A549 (cell line): ENCODE data around the gene GNAI2. TPM values are rescaled to one million over a fixed set of nuclear protein-coding genes. Genes with fewer than 3 reads are reported as not detected.
A peak's percentile ranks its signal among the peaks of the same experiment; 100 is the strongest.

ENCODE experiments used
- ATAC-seq, 2 experiments: fragments of 200-7000 bp in 1 of 2; fragments of >200 bp in 1 of 2; cut with Nextera tagmentation in 1 of 2; cut with Tn5 transposase in 1 of 2; 3 replicates each; pipeline versions ENCODE4 v1.8.0 to v1.9.1; 2018 to 2020; ENCODE audit warnings: mild to moderate bottlenecking in 1 of 2, moderate library complexity in 1 of 2
- CTCF ChIA-PET: fragments of 300-600 bp; sonication (Branson Sonifier 250); formaldehyde crosslinking; extraction: SDS; loops from one replicate; lab custom pipeline; 2021; ENCODE audit warnings: antibody characterized with exemption, inconsistent platforms; lab: Yijun Ruan, JAX
- POLR2A ChIA-PET: fragments of 350-600 bp; formaldehyde crosslinking; extraction: SDS; loops from one replicate; lab custom pipeline; 2021; ENCODE audit warnings: antibody characterized with exemption, inconsistent platforms; lab: Yijun Ruan, JAX
- DNase-seq, 2 experiments: peaks; one replicate each; pipeline versions ENCODE4 v3.0.0 to v3.0.0-alpha.2; 2011 to 2016; ENCODE audit warnings: low read depth in 1 of 2, low spot score in 1 of 2
- FAIRE-seq: peaks from 2 replicates; lab custom pipeline; 2011; peaks lifted over from hg19 to GRCh38; lab: Jason Lieb, UNC
- H3K27ac ChIP-seq, 2 experiments: fragments of >200 bp; sonication (Bioruptor Twin); formaldehyde crosslinking; 3 replicates each; pipeline ENCODE4 v1.5.1; 2016 to 2017
- H3K4me1 ChIP-seq: fragments of >200 bp; sonication (Bioruptor Twin); formaldehyde crosslinking; 3 replicates; pipeline ENCODE4 v1.6.1; 2016
- H3K4me2 ChIP-seq: fragments of >200 bp; sonication (Bioruptor Twin); formaldehyde crosslinking; 3 replicates; pipeline ENCODE4 v1.6.1; 2016
- H3K4me3 ChIP-seq: fragments of >200 bp; sonication (Bioruptor Twin); formaldehyde crosslinking; 3 replicates; pipeline ENCODE4 v1.5.1; 2016
- H3K9me3 ChIP-seq: fragments of >200 bp; sonication (Bioruptor Twin); formaldehyde crosslinking; 3 replicates; pipeline ENCODE4 v1.6.1; 2016
- CBX2 ChIP-seq: fragments of 200-600 bp; sonication (generic); IDR thresholded peaks from 2 replicates; pipeline ENCODE4 v1.6.1; 2016; ENCODE audit warnings: low read depth, mild to moderate bottlenecking, borderline replicate concordance
- FOSB ChIP-seq: fragments of 250-450 bp; sonication (Bioruptor Pico); IDR thresholded peaks from 2 replicates; pipeline ENCODE4 v1.5.0; 2020; ENCODE audit warnings: mild to moderate bottlenecking, moderate library complexity
- GATA3 ChIP-seq: IDR thresholded peaks from 2 replicates; pipeline ENCODE4 v1.6.1; 2012; ENCODE audit warnings: borderline replicate concordance
- HOXB13 ChIP-seq: fragments of 250-450 bp; sonication (Bioruptor Pico); IDR thresholded peaks from 2 replicates; pipeline ENCODE4 v1.5.0; 2020; ENCODE audit warnings: low read depth, mild to moderate bottlenecking, moderate library complexity
- KDM5A ChIP-seq: fragments of 200-600 bp; sonication (generic); IDR thresholded peaks from 2 replicates; pipeline ENCODE4 v1.6.1; 2016; ENCODE audit warnings: antibody characterized with exemption, mild to moderate bottlenecking
- MAZ ChIP-seq: fragments of 150-350 bp; IDR thresholded peaks from 2 replicates; pipeline ENCODE4 v1.6.1; 2014; ENCODE audit warnings: antibody characterized with exemption, low read depth, low read length, borderline replicate concordance
- MYC ChIP-seq: IDR thresholded peaks from 2 replicates; pipeline ENCODE4 v1.6.1; 2012; ENCODE audit warnings: mild to moderate bottlenecking, inconsistent platforms, low read length, improper control_type of control experiment, borderline replicate concordance
- PHF8 ChIP-seq: fragments of 200-600 bp; sonication (generic); IDR thresholded peaks from 2 replicates; pipeline ENCODE4 v1.6.1; 2016; ENCODE audit warnings: low read depth, mild to moderate bottlenecking, antibody characterized with exemption, moderate library complexity, borderline replicate concordance
- RAD21 ChIP-seq, 2 experiments: fragments of >200 bp in 1 of 2; sonication (Bioruptor Twin) in 1 of 2; formaldehyde crosslinking in 1 of 2; IDR thresholded peaks in 1 of 2; conservative IDR thresholded peaks in 1 of 2; 2 replicates in 1 of 2; 3 replicates in 1 of 2; pipeline ENCODE4 v1.6.1; 2012 to 2018; ENCODE audit warnings: inconsistent platforms in 1 of 2
- RFX5 ChIP-seq: fragments of 450-650 bp; IDR thresholded peaks from 2 replicates; pipeline ENCODE4 v1.7.1; 2014; ENCODE audit warnings: antibody characterized with exemption, mild to moderate bottlenecking, moderate library complexity
- RNF2 ChIP-seq: fragments of 200-600 bp; sonication (generic); IDR thresholded peaks from 2 replicates; pipeline ENCODE4 v1.6.1; 2016; ENCODE audit warnings: low read depth, mild to moderate bottlenecking, antibody characterized with exemption, moderate library complexity, borderline replicate concordance
- SREBF2 ChIP-seq: fragments of 450-650 bp; IDR thresholded peaks from 2 replicates; pipeline ENCODE4 v1.6.1; 2014; ENCODE audit warnings: mild to moderate bottlenecking, moderate library complexity
- WGBS: methylation state at CpG from one replicate; pipeline ENCODE4 v1.1.6; 2017; ENCODE audit errors: missing lambda C conversion rate; 5-methylcytosine and 5-hydroxymethylcytosine counted together
- polyA plus RNA-seq, 4 experiments: library from polyadenylated mRNA; depleted of rRNA in 3 of 4; stranded (reverse); fragments of >200 nt; fragmentation: RNase III in 1 of 4; extraction: RNeasy Plus Mini Kit Qiagen cat#74134 plus additional on column Dnase treatment in 1 of 4; gene quantifications; 2 replicates in 3 of 4; 3 replicates in 1 of 4; pipeline ENCODE4 v1.2.3, GENCODE V29; 2011 to 2017
- small RNA-seq, 6 experiments: library from RNA; depleted of rRNA; stranded (forward); fragments of <200 nt; gene quantifications; one replicate each; pipeline ENCODE3, GENCODE V24; 2012
- TF ChIP-seq, protein P1 (sequence below): fragments of >200 bp; sonication (Bioruptor Twin); formaldehyde crosslinking; IDR thresholded peaks from 3 replicates; pipeline ENCODE4 v1.6.1; 2016
- TF ChIP-seq, protein P2 (sequence below): fragments of 150-350 bp; IDR thresholded peaks from 2 replicates; pipeline ENCODE4 v1.6.1; 2014; ENCODE audit warnings: low read depth, mild to moderate bottlenecking, low read length

The GNAI2 gene
- polyA plus RNA-seq, 2 of the 4 experiments (the other 2 are of a cell fraction) = 47.4 to 67.8 TPM

DNA sequence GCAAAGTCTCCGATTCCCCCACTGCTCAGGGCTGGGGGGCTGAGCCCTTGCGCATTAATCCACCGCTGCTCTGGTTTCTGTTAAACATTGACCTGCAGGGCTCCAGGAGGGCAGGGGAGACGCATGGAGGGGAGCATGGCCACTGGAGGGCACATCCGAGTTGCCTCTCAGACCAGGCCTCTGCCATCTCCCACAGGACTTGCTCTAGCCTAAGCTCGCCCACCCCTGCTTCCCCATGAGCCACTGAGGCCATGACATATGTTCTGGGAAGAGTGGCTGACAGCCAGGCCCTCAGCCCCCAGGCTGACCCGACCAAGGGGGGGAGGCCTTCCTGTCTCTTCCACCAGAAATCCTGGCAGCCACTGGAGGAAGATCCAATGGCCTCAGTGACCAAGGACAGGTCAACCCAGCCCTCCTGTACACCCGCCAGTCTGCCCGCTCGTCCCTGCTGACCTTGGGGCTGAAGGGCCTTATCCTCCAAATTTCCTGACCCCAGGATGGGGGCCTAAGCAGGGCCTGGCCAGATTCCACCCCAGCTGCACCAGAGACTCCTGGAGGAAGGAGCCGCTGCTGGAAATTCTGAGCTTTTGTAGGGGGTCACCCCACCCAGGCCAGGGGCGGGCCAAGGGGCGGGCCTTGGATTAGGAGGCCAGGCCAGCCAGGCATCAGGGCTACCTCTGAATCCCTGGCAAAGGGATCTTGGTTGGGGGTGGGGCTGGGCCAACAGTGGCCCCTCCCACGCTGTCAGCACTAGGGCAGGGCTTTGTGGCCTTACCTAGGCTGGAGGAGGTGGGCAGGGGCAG lies 67.2 kb downstream of the GNAI2 start, which contains the start of gene HYAL1:
Gene HYAL1 (minus strand): TSS at position 562 of the 803 bp plus-strand sequence. CDS start 618 bp downstream, outside the sequence.
- ChIA-PET POLR2A (no interaction called here), CTCF (interaction anchor here (2.0 to 2.7 kb wide), 2 partner anchors 16 to 21 kb away, joined by 7 to 14 read pairs; no protein-coding TSS in a partner anchor)
- 41% methylated on average over 6 of the region's 14 CpGs for WGBS
- no peak for FAIRE-seq
- H3K4me2 ChIP-seq = peak within 1 kb of the TSS; percentile 19; the same call in 1 of the 3 replicates
- peak in 1 of 2 experiments; percentile 15; a peak in 2 of 6 replicates for ATAC-seq
- peak in 1 of 2 experiments; percentile 50 for DNase-seq
- no peak within 1 kb of the TSS for H3K4me3 ChIP-seq
- peaks cover 23% of the 10 kb centered on the region for H3K4me1 ChIP-seq
- no peaks in the 10 kb centered on the region for H3K9me3 ChIP-seq
- no peak for TF ChIP-seq KDM5A
- TF ChIP-seq HOXB13 (CRISPR knock-in tag) = no peak
- no peak for TF ChIP-seq SREBF2
- TF ChIP-seq RAD21 (conservative IDR thresholded peaks at IDR 0.05 in 1 of 2, IDR thresholded peaks at IDR 0.05 in 1 of 2) = peak in 1 of 2 experiments; percentile 25; a peak in 2 of 5 replicates
- TF ChIP-seq FOSB (CRISPR knock-in tag) = no peak
- H3K27ac ChIP-seq = peak within 1 kb of the TSS in 1 of 2 experiments; percentile 69; a peak in 3 of 6 replicates

DNA sequence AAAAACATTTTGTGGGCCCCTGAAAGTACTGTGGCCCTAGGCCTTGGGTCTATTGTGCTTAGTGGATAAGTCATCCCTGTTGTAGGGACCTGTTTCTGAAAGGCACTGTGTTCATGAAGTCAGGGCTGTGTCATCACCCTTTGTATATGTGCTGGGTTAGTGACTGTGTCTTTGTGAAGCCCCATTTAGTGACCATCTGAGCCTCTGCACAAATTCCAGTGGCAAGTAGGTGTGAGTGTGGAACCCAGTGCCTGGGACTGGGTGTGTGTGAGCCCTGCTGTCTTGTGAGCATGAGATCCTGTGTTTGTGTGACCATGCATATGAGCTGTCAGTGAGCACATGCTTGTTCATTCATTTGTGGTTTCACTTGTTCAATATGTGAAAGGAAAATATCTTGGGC lies 68.6 kb downstream of the GNAI2 start:
- Histone ChIP-seq H3K4me1 (peaks cover 20% of the 10 kb centered on the region), H3K27ac (no peak overlapping the region), H3K9me3 (no peaks in the 10 kb centered on the region), H3K4me2 (no peak overlapping the region), H3K4me3 (no peak overlapping the region)
- DNase-seq (no peak), FAIRE-seq (no peak), ATAC-seq (no peak)
- POLR2A ChIA-PET = no interaction called here
- TF ChIP-seq, protein P1, sequence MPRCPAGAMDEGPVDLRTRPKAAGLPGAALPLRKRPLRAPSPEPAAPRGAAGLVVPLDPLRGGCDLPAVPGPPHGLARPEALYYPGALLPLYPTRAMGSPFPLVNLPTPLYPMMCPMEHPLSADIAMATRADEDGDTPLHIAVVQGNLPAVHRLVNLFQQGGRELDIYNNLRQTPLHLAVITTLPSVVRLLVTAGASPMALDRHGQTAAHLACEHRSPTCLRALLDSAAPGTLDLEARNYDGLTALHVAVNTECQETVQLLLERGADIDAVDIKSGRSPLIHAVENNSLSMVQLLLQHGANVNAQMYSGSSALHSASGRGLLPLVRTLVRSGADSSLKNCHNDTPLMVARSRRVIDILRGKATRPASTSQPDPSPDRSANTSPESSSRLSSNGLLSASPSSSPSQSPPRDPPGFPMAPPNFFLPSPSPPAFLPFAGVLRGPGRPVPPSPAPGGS = no peak
- no peak for TF ChIP-seq PHF8
- TF ChIP-seq MAZ = no peak
- no peak for TF ChIP-seq CBX2
- TF ChIP-seq RNF2 = no peak
- TF ChIP-seq RFX5 = no peak
- TF ChIP-seq MYC = no peak
- no peak for TF ChIP-seq GATA3
- TF ChIP-seq, protein P2, sequence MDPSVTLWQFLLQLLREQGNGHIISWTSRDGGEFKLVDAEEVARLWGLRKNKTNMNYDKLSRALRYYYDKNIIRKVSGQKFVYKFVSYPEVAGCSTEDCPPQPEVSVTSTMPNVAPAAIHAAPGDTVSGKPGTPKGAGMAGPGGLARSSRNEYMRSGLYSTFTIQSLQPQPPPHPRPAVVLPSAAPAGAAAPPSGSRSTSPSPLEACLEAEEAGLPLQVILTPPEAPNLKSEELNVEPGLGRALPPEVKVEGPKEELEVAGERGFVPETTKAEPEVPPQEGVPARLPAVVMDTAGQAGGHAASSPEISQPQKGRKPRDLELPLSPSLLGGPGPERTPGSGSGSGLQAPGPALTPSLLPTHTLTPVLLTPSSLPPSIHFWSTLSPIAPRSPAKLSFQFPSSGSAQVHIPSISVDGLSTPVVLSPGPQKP = no peak
- CTCF ChIA-PET = interaction anchor here (0.9 to 2.7 kb wide), 5 partner anchors 11 to 117 kb away, joined by 3 to 14 read pairs (median 4); no protein-coding TSS in a partner anchor

Small RNA genes lying within 50 kb of the gene (small RNA-seq; reads per million reads assigned to genes)
- 0 reads per million in 6 experiments for gene MIR5787

Other genes starting within 250 kb of the GNAI2 start
- 92.1 and 123 TPM in 2 replicates for gene RBM5, start 147.3 kb upstream of the GNAI2 start, polyA plus RNA-seq (2011; rRNA removed)
- 66.3 to 87.3 TPM (median 78.9 TPM) in 3 replicates for gene RBM5, start 147.3 kb upstream of the GNAI2 start, polyA plus RNA-seq (2017; fragmentation: RNase III; extraction: RNeasy Plus Mini Kit Qiagen cat#74134 plus additional on column Dnase treatment)
- 2.9 and 5.0 TPM in 2 replicates for gene SEMA3F, start 80.9 kb upstream of the GNAI2 start, polyA plus RNA-seq (2011; rRNA removed)
- 9.0 to 10.6 TPM (median 10.1 TPM) in 3 replicates for gene SEMA3F, start 80.9 kb upstream of the GNAI2 start, polyA plus RNA-seq (2017; fragmentation: RNase III; extraction: RNeasy Plus Mini Kit Qiagen cat#74134 plus additional on column Dnase treatment)
- not detected in 2 replicates for gene GNAT1, start 44.6 kb upstream of the GNAI2 start, polyA plus RNA-seq (2011; rRNA removed)
- not detected in 3 replicates for gene GNAT1, start 44.6 kb upstream of the GNAI2 start, polyA plus RNA-seq (2017; fragmentation: RNase III; extraction: RNeasy Plus Mini Kit Qiagen cat#74134 plus additional on column Dnase treatment)
- gene SLC38A3, start 30.9 kb upstream of the GNAI2 start, polyA plus RNA-seq (2011; rRNA removed) = 0.05 and 0.12 TPM in 2 replicates
- gene SLC38A3, start 30.9 kb upstream of the GNAI2 start, polyA plus RNA-seq (2017; fragmentation: RNase III; extraction: RNeasy Plus Mini Kit Qiagen cat#74134 plus additional on column Dnase treatment) = 0.10 to 0.13 TPM in 2 of 3 replicates, not detected in the other
- 6.5 and 6.8 TPM in 2 replicates for gene SEMA3B, start 32.9 kb downstream of the GNAI2 start, polyA plus RNA-seq (2011; rRNA removed)
- gene SEMA3B, start 32.9 kb downstream of the GNAI2 start, polyA plus RNA-seq (2017; fragmentation: RNase III; extraction: RNeasy Plus Mini Kit Qiagen cat#74134 plus additional on column Dnase treatment) = 6.5 to 8.4 TPM (median 7.4 TPM) in 3 replicates
- gene LSMEM2, start 42.9 kb downstream of the GNAI2 start, polyA plus RNA-seq (2011; rRNA removed) = not detected in 2 replicates
- 0.09 TPM in 1 of 3 replicates, not detected in the others for gene LSMEM2, start 42.9 kb downstream of the GNAI2 start, polyA plus RNA-seq (2017; fragmentation: RNase III; extraction: RNeasy Plus Mini Kit Qiagen cat#74134 plus additional on column Dnase treatment)
- 42.2 and 44.5 TPM in 2 replicates for gene IFRD2, start 56.2 kb downstream of the GNAI2 start, polyA plus RNA-seq (2011; rRNA removed)
- 79.7 to 86.2 TPM (median 80.9 TPM) in 3 replicates for gene IFRD2, start 56.2 kb downstream of the GNAI2 start, polyA plus RNA-seq (2017; fragmentation: RNase III; extraction: RNeasy Plus Mini Kit Qiagen cat#74134 plus additional on column Dnase treatment)
- gene HYAL3, start 63.2 kb downstream of the GNAI2 start, polyA plus RNA-seq (2011; rRNA removed) = 3.0 and 5.2 TPM in 2 replicates
- gene HYAL3, start 63.2 kb downstream of the GNAI2 start, polyA plus RNA-seq (2017; fragmentation: RNase III; extraction: RNeasy Plus Mini Kit Qiagen cat#74134 plus additional on column Dnase treatment) = 4.8 to 5.4 TPM (median 5.0 TPM) in 3 replicates
- 3.1 and 4.5 TPM in 2 replicates for gene NAA80, start 63.2 kb downstream of the GNAI2 start, polyA plus RNA-seq (2011; rRNA removed)
- gene NAA80, start 63.2 kb downstream of the GNAI2 start, polyA plus RNA-seq (2017; fragmentation: RNase III; extraction: RNeasy Plus Mini Kit Qiagen cat#74134 plus additional on column Dnase treatment) = 4.5 to 5.4 TPM (median 5.3 TPM) in 3 replicates
- 1.1 and 1.6 TPM in 2 replicates for gene HYAL1, start 67.4 kb downstream of the GNAI2 start, polyA plus RNA-seq (2011; rRNA removed)
- 0.42 to 0.62 TPM (median 0.54 TPM) in 3 replicates for gene HYAL1, start 67.4 kb downstream of the GNAI2 start, polyA plus RNA-seq (2017; fragmentation: RNase III; extraction: RNeasy Plus Mini Kit Qiagen cat#74134 plus additional on column Dnase treatment)
- 31.0 and 34.6 TPM in 2 replicates for gene HYAL2, start 86.5 kb downstream of the GNAI2 start, polyA plus RNA-seq (2011; rRNA removed)
- 21.4 to 24.5 TPM (median 24.4 TPM) in 3 replicates for gene HYAL2, start 86.5 kb downstream of the GNAI2 start, polyA plus RNA-seq (2017; fragmentation: RNase III; extraction: RNeasy Plus Mini Kit Qiagen cat#74134 plus additional on column Dnase treatment)
- 23.5 and 26.7 TPM in 2 replicates for gene TUSC2, start 92.0 kb downstream of the GNAI2 start, polyA plus RNA-seq (2011; rRNA removed)
- 18.2 to 19.9 TPM (median 18.8 TPM) in 3 replicates for gene TUSC2, start 92.0 kb downstream of the GNAI2 start, polyA plus RNA-seq (2017; fragmentation: RNase III; extraction: RNeasy Plus Mini Kit Qiagen cat#74134 plus additional on column Dnase treatment)
- 11.9 and 15.4 TPM in 2 replicates for gene RASSF1, start 104.6 kb downstream of the GNAI2 start, polyA plus RNA-seq (2011; rRNA removed)
- 14.4 to 15.7 TPM (median 15.5 TPM) in 3 replicates for gene RASSF1, start 104.6 kb downstream of the GNAI2 start, polyA plus RNA-seq (2017; fragmentation: RNase III; extraction: RNeasy Plus Mini Kit Qiagen cat#74134 plus additional on column Dnase treatment)
- 0.41 and 0.43 TPM in 2 replicates for gene ZMYND10, start 109.5 kb downstream of the GNAI2 start, polyA plus RNA-seq (2011; rRNA removed)
- 0.71 to 0.84 TPM (median 0.77 TPM) in 3 replicates for gene ZMYND10, start 109.5 kb downstream of the GNAI2 start, polyA plus RNA-seq (2017; fragmentation: RNase III; extraction: RNeasy Plus Mini Kit Qiagen cat#74134 plus additional on column Dnase treatment)
- gene NPRL2, start 114.6 kb downstream of the GNAI2 start, polyA plus RNA-seq (2011; rRNA removed) = 19.9 and 28.5 TPM in 2 replicates
- gene NPRL2, start 114.6 kb downstream of the GNAI2 start, polyA plus RNA-seq (2017; fragmentation: RNase III; extraction: RNeasy Plus Mini Kit Qiagen cat#74134 plus additional on column Dnase treatment) = 17.5 to 19.5 TPM (median 17.7 TPM) in 3 replicates
- 14.4 and 23.1 TPM in 2 replicates for gene CYB561D2, start 114.7 kb downstream of the GNAI2 start, polyA plus RNA-seq (2011; rRNA removed)
- 17.2 to 17.9 TPM (median 17.7 TPM) in 3 replicates for gene CYB561D2, start 114.7 kb downstream of the GNAI2 start, polyA plus RNA-seq (2017; fragmentation: RNase III; extraction: RNeasy Plus Mini Kit Qiagen cat#74134 plus additional on column Dnase treatment)
- 17.4 and 18.8 TPM in 2 replicates for gene TMEM115, start 123.3 kb downstream of the GNAI2 start, polyA plus RNA-seq (2011; rRNA removed)
- gene TMEM115, start 123.3 kb downstream of the GNAI2 start, polyA plus RNA-seq (2017; fragmentation: RNase III; extraction: RNeasy Plus Mini Kit Qiagen cat#74134 plus additional on column Dnase treatment) = 22.0 to 26.8 TPM (median 26.8 TPM) in 3 replicates